Ovary (tissue), 9 donors: ENCODE data around the gene EPC2. TPM values are rescaled to one million over a fixed set of nuclear protein-coding genes. Genes with fewer than 3 reads are reported as not detected.

Experiments
- DNase-seq, 5 donors: peaks; one replicate each; pipeline ENCODE4 v3.0.0-alpha.2; 2019 to 2020
- H3K27ac ChIP-seq, 2 donors: fragments of 200-600 bp; one replicate each; pipeline versions ENCODE4 v1.5.1 to v1.8.0; 2019 to 2022
- H3K27me3 ChIP-seq: fragments of 200-600 bp; one replicate; pipeline ENCODE4 v1.8.0; 2022
- H3K36me3 ChIP-seq: fragments of 200-600 bp; sonication (generic); one replicate; pipeline ENCODE4 v1.5.1; 2019
- H3K4me1 ChIP-seq: one replicate; pipeline ENCODE4 v1.8.1; 2013; ENCODE audit warnings: mild to moderate bottlenecking, moderate library complexity; ENCODE audit not compliant: insufficient read depth
- H3K4me3 ChIP-seq: fragments of 200-600 bp; sonication (generic); one replicate; pipeline ENCODE4 v1.5.1; 2017
- H3K9me3 ChIP-seq, 2 donors: fragments of 200-600 bp in 1 of 2; sonication (generic) in 1 of 2; one replicate each; pipeline versions ENCODE4 v1.5.1 to v1.8.1; 2013 to 2019; ENCODE audit warnings: mild to moderate bottlenecking in 1 of 2, moderate library complexity in 1 of 2
- EP300 ChIP-seq: sonication (generic); formaldehyde crosslinking; IDR thresholded peaks from one replicate; pipeline ENCODE4 v1.6.1; 2017; ENCODE audit warnings: antibody characterized with exemption
- POLR2A ChIP-seq: fragments of 450-650 bp; IDR thresholded peaks from one replicate; pipeline ENCODE4 v1.6.1; 2017; ENCODE audit warnings: antibody characterized with exemption, mild to moderate bottlenecking, moderate library complexity
- WGBS, 3 donors: extraction: QIAGEN DNeasy Blood & Tissue Kit in 1 of 3; methylation state at CpG; one replicate each; pipeline versions ENCODE4 v1.1.5 to v1.1.7; 2013 to 2017; 5-methylcytosine and 5-hydroxymethylcytosine counted together
- intact Hi-C, 4 donors: fragments of 100-400 bp; cut with DNase I; formaldehyde crosslinking; loops; one replicate each; pipeline versions ENCODE4 v1.11.0 to v1.15.1; 2022 to 2023
- polyA plus RNA-seq, 2 donors: library from polyadenylated mRNA; stranded (reverse); fragments of 200-250 nt in 1 of 2; fragments of 350-450 nt in 1 of 2; fragmentation: Illumina TruSeq in 1 of 2; extraction: RNeasy Lipid Tissue Mini Kit (QIAGEN cat#74804) in 1 of 2; gene quantifications; one replicate each; pipeline ENCODE4 v1.2.3, GENCODE V29; 2013 to 2014
- total RNA-seq, 7 donors: library from RNA; depleted of rRNA in 2 of 7; stranded (reverse); fragments of >200 nt in 2 of 7; fragmentation: NEBNext Ultra II Directional in 3 of 7; extraction: Animal tissue kit (Norgen Biotek cat#: 25700) in 3 of 7; gene quantifications; one replicate each; pipeline versions ENCODE4 v1.1.0 to v1.2.4, GENCODE V29; 2016 to 2023
- TF ChIP-seq, protein P1 (sequence below), 3 donors: fragments of 450-650 bp in 2 of 3; fragments of 200-600 bp in 1 of 3; IDR thresholded peaks; one replicate each; pipeline versions ENCODE4 v1.5.1 to v1.8.0; 2016 to 2022; ENCODE audit warnings: antibody characterized with exemption in 3 of 3, mild to moderate bottlenecking in 1 of 3
- donor health status: DM: no; HTN: no; CAD: no; lungs with moderate emphysema.
- donor health status: DM: no; HTN: no; CAD: no.
- donor health status: Bipolar disorder and iron deficiency.
- donor health status: DM: yes; HTN: yes; CAD: no.
- donor health status: DM: no; HTN: no; CAD: no.
- donor health status: DM: yes; HTN: yes; CAD: no.

EPC2 gene
- total and polyA plus RNA-seq, 9 donors: 25.7 to 53.4 (median 35.2) TPM

DNA sequence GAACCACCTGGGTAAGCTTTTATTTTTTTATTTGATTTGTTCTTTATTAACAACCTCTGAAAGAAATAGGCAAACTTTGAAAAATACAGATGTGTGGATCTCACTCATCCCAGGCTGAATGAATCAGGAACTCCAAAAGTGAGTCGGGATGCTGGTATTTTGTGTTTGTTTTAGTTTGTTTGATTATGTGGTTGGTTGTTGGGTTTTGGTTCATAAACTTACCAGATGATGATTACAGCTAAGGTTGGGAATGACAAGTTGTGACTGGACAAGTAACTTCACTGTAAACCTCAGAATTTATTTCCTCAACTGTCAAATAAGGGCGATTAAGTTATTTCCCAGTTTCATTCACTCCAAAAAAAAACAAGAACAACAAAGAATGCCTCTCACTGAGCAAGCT, 150.0 kb downstream of the EPC2 start:
- Histone ChIP-seq H3K4me3 (no peak overlapping the region), H3K4me1 (no peaks in the 10 kb centered on the region), H3K36me3 (no peaks in the 10 kb centered on the region), H3K27me3 (no peaks in the 10 kb centered on the region), H3K27ac (no peak overlapping the region), H3K9me3 (no peaks in the 10 kb centered on the region)
- intact Hi-C loops: no loop called here
- 35 to 57% (median 44%) methylated on average over 2 of the region's 2 CpGs for WGBS, 3 donors
- no peak for DNase-seq
- TF ChIP-seq EP300 (no peak), POLR2A (no peak)
- TF ChIP-seq, protein P1, sequence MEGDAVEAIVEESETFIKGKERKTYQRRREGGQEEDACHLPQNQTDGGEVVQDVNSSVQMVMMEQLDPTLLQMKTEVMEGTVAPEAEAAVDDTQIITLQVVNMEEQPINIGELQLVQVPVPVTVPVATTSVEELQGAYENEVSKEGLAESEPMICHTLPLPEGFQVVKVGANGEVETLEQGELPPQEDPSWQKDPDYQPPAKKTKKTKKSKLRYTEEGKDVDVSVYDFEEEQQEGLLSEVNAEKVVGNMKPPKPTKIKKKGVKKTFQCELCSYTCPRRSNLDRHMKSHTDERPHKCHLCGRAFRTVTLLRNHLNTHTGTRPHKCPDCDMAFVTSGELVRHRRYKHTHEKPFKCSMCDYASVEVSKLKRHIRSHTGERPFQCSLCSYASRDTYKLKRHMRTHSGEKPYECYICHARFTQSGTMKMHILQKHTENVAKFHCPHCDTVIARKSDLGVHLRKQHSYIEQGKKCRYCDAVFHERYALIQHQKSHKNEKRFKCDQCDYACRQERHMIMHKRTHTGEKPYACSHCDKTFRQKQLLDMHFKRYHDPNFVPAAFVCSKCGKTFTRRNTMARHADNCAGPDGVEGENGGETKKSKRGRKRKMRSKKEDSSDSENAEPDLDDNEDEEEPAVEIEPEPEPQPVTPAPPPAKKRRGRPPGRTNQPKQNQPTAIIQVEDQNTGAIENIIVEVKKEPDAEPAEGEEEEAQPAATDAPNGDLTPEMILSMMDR (IDR thresholded peaks at IDR 0.05): no peak

DNA sequence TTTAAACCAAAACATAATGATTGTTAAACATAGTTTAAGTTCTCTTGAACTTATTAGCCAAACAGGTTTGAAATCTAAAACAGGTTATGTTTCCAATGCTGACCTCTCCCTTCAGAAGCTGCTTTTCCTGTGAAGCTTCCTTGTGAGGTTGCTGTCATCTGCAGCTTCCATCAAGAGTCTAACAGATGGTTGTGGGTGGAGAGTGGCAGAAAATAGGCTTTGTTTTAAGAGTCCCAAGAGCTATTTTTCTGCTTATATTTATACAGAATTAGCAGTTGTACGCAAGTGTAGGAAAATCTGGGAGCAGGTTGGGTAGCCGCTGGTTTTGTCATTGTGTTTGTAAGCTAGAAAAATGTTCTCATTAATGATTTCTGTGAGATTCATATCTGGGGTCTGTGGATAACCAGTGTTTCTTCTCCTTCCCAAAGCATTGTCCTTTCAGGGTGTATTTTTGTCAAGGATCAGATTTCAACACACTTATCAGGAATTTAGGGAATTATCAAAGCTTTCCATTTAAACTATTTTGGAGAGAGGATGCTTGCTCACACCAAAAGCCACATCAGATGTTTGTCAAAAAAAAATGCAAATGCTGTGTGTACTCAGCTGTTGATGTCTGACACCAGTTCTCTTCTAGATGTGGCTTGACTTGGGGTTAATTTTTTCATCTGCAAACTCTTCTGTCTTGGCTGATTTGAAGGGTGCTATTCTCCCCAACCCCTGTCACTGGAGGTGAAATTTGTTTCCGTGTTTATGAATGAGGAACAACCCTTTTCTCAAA, 152.4 kb downstream of the EPC2 start:
- no peaks in the 10 kb centered on the region for H3K36me3 ChIP-seq
- 64 to 84% (median 68%) methylated on average over 3 of the region's 3 CpGs for WGBS, 3 donors
- intact Hi-C loops: loop anchor here in 1 of 4 donors (5.0 kb wide), 1 partner anchor 90 kb away; no protein-coding TSS in a partner anchor

DNA sequence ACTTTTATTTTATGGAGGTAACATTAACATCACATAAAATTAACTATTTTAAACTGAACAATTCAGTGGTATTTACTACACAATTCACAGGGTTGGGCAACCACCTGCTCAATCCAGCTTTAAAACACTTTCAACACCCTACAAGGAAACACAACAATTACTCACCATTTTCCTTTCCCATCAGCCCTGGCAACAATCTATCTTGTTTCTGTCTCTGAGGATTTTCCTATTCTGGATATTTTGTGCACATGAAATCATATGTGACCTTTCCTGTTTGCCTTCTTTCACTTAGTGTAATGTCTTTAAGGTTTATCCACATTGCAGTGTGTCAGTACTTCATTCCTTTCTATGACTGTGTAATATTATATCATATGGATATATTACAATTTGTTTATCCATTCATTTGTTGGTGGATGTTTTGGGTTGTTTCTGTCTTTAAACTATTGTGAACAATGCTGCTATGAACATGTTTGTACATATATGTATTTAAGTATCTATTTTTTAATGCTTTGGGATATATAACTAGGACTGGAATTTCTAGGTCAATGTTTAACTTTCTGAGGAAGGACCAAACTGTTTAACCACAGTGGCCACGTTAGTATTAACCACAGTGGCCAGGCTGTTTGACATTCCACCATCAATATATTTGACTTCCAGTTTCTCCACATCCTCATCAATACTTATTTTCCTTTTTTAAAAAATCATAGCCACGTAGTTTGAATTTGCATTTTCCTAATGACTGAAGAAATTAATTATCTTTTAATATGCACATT, 158.1 kb downstream of the EPC2 start:
- WGBS, 3 donors: 88 to 90% (median 89%) methylated on average over 2 of the region's 2 CpGs

More for the DNA sequence above, 152.4 kb downstream of the EPC2 start:
- Histone ChIP-seq H3K9me3 (no peaks in the 10 kb centered on the region), H3K27me3 (no peaks in the 10 kb centered on the region), H3K4me3 (no peak overlapping the region), H3K4me1 (no peaks in the 10 kb centered on the region), H3K27ac (no peak overlapping the region)
- no peak for TF ChIP-seq POLR2A
- TF ChIP-seq EP300: no peak
- TF ChIP-seq, protein P1 (IDR thresholded peaks at IDR 0.05): no peak
- DNase-seq: no peak

DNA sequence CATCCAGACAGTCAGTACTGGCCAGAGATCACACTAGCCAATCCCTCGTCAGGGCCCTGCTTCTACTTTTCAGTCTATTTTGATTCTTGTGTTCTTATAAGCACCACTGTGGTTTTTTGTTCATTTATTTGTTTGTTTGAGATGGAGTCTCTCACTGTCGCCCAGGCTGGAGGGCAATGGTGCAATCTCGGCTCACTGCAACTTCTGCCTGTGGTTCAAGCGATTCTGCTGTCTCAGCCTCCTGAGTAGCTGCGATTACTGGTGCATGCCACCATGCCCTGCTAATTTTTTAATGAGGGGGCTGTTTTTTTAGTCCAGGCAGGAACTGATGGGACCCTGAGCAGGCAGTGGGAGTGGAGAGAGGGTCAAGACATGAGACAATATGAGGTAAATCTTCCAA, 165.5 kb downstream of the EPC2 start:
- no peak for DNase-seq
- WGBS, 3 donors: 88 to 96% (median 96%) methylated on average over 5 of the region's 5 CpGs
- Histone ChIP-seq H3K9me3 (no peaks in the 10 kb centered on the region), H3K36me3 (no peaks in the 10 kb centered on the region), H3K27me3 (no peaks in the 10 kb centered on the region), H3K27ac (no peak overlapping the region), H3K4me1 (peaks cover 9% of the 10 kb centered on the region), H3K4me3 (no peak overlapping the region)
- no peak for TF ChIP-seq EP300
- TF ChIP-seq POLR2A: no peak
- TF ChIP-seq, protein P1 (IDR thresholded peaks at IDR 0.05): no peak
- intact Hi-C loops: loop anchor here in 1 of 4 donors (10.0 kb wide), 1 partner anchor 165 kb away; the partner anchor contains the start of gene EPC2

More for the DNA sequence above, 158.1 kb downstream of the EPC2 start:
- H3K27ac ChIP-seq: no peak overlapping the region
- H3K9me3 ChIP-seq: no peaks in the 10 kb centered on the region
- no peak for DNase-seq
- intact Hi-C loops: no loop called here
- no peaks in the 10 kb centered on the region for H3K36me3 ChIP-seq
- H3K27me3 ChIP-seq: no peaks in the 10 kb centered on the region
- no peaks in the 10 kb centered on the region for H3K4me1 ChIP-seq
- no peak overlapping the region for H3K4me3 ChIP-seq
- TF ChIP-seq POLR2A: no peak
